Activated CD4-positive, alpha-beta T cell treated with anti-CD3 and anti-CD28 coated beads for 48 hours (primary cell): ENCODE results near the gene SPANXA2.
"Not testable (repeated sequence)": the region's sequence is repeated elsewhere in the genome, so short reads cannot be mapped to it uniquely, and the experiment has no call there.

ENCODE experiments used
- DNase-seq: peaks from one replicate; pipeline ENCODE4 v3.0.0-alpha.2; 2020

Gene SPANXA2

GRCh38 chrX:141589408-141589807 is at the start of gene SPANXA2:
Gene SPANXA2, plus strand, starts transcription at chrX:141589708. Its CDS starts 60 bp downstream, at chrX:141589768.
- not testable (repeated sequence) for DNase-seq

- not testable (repeated sequence) for DNase-seq
Measured at GRCh38 chrX:141542551-141542950, 47.0 kb upstream of the SPANXA2 start.

- DNase-seq: not testable (repeated sequence)
Measured at GRCh38 chrX:141584638-141585037, 4.9 kb upstream of the SPANXA2 start, which contains the start of gene SPANXA1. Gene SPANXA1, minus strand, starts transcription at chrX:141584738. Its CDS starts 60 bp downstream, at chrX:141584678.

GRCh38 chrX:141609111-141609510 is 19.6 kb downstream of the SPANXA2 start:
- DNase-seq: no peak

GRCh38 chrX:141619336-141619735 is 29.8 kb downstream of the SPANXA2 start:
- no peak for DNase-seq

GRCh38 chrX:141632124-141632523 is 42.6 kb downstream of the SPANXA2 start:
- no peak for DNase-seq

GRCh38 chrX:141638550-141638949 is 49.0 kb downstream of the SPANXA2 start:
- DNase-seq: no peak
